Measurements from ENCODE around the gene RIC8B.

The RIC8B gene

GRCh38 chr12:106870116-106870515 is 95.6 kb downstream of the RIC8B start:
- no peak for FAIRE-seq

GRCh38 chr12:106871477-106871876 is 97.0 kb downstream of the RIC8B start:
- FAIRE-seq = no peak

GRCh38 chr12:106873983-106874382 is 99.5 kb downstream of the RIC8B start:
- no peak for FAIRE-seq

GRCh38 chr12:106878804-106879203 is 104.3 kb downstream of the RIC8B start:
- FAIRE-seq = no peak

- FAIRE-seq = no peak
Observed at GRCh38 chr12:106879612-106880011, 105.1 kb downstream of the RIC8B start.

GRCh38 chr12:106883426-106883825 is 108.9 kb downstream of the RIC8B start:
- FAIRE-seq = no peak

GRCh38 chr12:106885026-106885425 is 110.5 kb downstream of the RIC8B start:
- no peak for FAIRE-seq

GRCh38 chr12:106885541-106886249 is 111.2 kb downstream of the RIC8B start:
- no peak for FAIRE-seq

GRCh38 chr12:106886932-106887331 is 112.5 kb downstream of the RIC8B start:
- no peak for FAIRE-seq

GRCh38 chr12:106888348-106888970 is 114.0 kb downstream of the RIC8B start:
- no peak for FAIRE-seq

- no peak for FAIRE-seq
Observed at GRCh38 chr12:106889326-106889725, 114.8 kb downstream of the RIC8B start.

GRCh38 chr12:106889950-106890626 is 115.6 kb downstream of the RIC8B start:
- FAIRE-seq = no peak

GRCh38 chr12:106892075-106892474 is 117.6 kb downstream of the RIC8B start:
- no peak for FAIRE-seq

GRCh38 chr12:106893451-106893850 is 119.0 kb downstream of the RIC8B start:
- no peak for FAIRE-seq

- FAIRE-seq = no peak
Observed at GRCh38 chr12:106894774-106895173, 120.3 kb downstream of the RIC8B start.

- no peak for FAIRE-seq
Observed at GRCh38 chr12:106896603-106897002, 122.1 kb downstream of the RIC8B start.

GRCh38 chr12:106897082-106897481 is 122.6 kb downstream of the RIC8B start:
- no peak for FAIRE-seq

- no peak for FAIRE-seq
Observed at GRCh38 chr12:106897981-106898901, 123.8 kb downstream of the RIC8B start.

- FAIRE-seq = no peak
Observed at GRCh38 chr12:106900554-106900953, 126.1 kb downstream of the RIC8B start.

- no peak for FAIRE-seq
Observed at GRCh38 chr12:106901276-106901675, 126.8 kb downstream of the RIC8B start.

GRCh38 chr12:106902053-106902452 is 127.6 kb downstream of the RIC8B start:
- FAIRE-seq = no peak

GRCh38 chr12:106903241-106903945 is 128.9 kb downstream of the RIC8B start:
- FAIRE-seq = no peak
